Kidney (tissue), 14 donors: ENCODE data around the gene DDAH2. TPM values are rescaled to one million over a fixed set of nuclear protein-coding genes. Genes with fewer than 3 reads are reported as not detected.

Source experiments
- DNase-seq, 5 donors: peaks; one replicate each; pipeline ENCODE4 v3.0.0-alpha.2; 2013 to 2020
- FAIRE-seq: peaks from 2 replicates; lab custom pipeline; 2012; peaks lifted over from hg19 to GRCh38; lab: Jason Lieb, UNC
- H3K27ac ChIP-seq, 2 donors: one replicate each; pipeline ENCODE4 v1.7.0; 2013; ENCODE audit warnings: low read depth in 2 of 2, low read length in 2 of 2, inconsistent platforms in 1 of 2
- H3K27me3 ChIP-seq: one replicate; pipeline ENCODE4 v1.7.1; 2013; ENCODE audit warnings: low read length, inconsistent platforms; ENCODE audit not compliant: control insufficient read depth, insufficient read depth
- H3K36me3 ChIP-seq, 3 donors: one replicate each; pipeline versions ENCODE4 v1.7.0 to v1.7.1; 2013; ENCODE audit warnings: low read length in 3 of 3, control low read depth in 1 of 3, inconsistent platforms in 1 of 3; ENCODE audit not compliant: insufficient read depth in 3 of 3, control insufficient read depth in 2 of 3
- H3K4me1 ChIP-seq, 3 donors: one replicate each; pipeline versions ENCODE4 v1.7.0 to v1.7.1; 2013; ENCODE audit warnings: low read length in 3 of 3, inconsistent platforms in 1 of 3, low read depth in 1 of 3; ENCODE audit not compliant: control insufficient read depth in 2 of 3, insufficient read depth in 2 of 3
- H3K4me3 ChIP-seq, 3 donors: one replicate each; pipeline versions ENCODE4 v1.7.0 to v1.8.1; 2013; ENCODE audit warnings: low read length in 3 of 3, control low read depth in 1 of 3, inconsistent platforms in 1 of 3
- H3K9ac ChIP-seq, 3 donors: one replicate each; pipeline versions ENCODE4 v1.7.0 to v1.7.1; 2013; ENCODE audit warnings: low read length in 3 of 3, control low read depth in 1 of 3, inconsistent platforms in 1 of 3
- H3K9me3 ChIP-seq, 3 donors: one replicate each; pipeline versions ENCODE4 v1.7.0 to v1.7.1; 2013; ENCODE audit warnings: low read length in 3 of 3, control low read depth in 1 of 3, inconsistent platforms in 1 of 3; ENCODE audit not compliant: control insufficient read depth in 2 of 3, insufficient read depth in 1 of 3
- CTCF ChIP-seq: IDR thresholded peaks from 3 replicates; pipeline ENCODE4 v1.5.1; 2012; ENCODE audit warnings: mild to moderate bottlenecking, moderate library complexity, borderline replicate concordance; ENCODE audit not compliant: insufficient read depth; ENCODE audit errors: extremely low read depth
- intact Hi-C: fragments of 100-400 bp; cut with DNase I; formaldehyde crosslinking; loops from one replicate; pipeline ENCODE4 v1.11.1; 2022
- polyA plus RNA-seq: library from polyadenylated mRNA; stranded (reverse); fragments of 350-450 nt; fragmentation: Illumina TruSeq; extraction: RNeasy Lipid Tissue Mini Kit (QIAGEN cat#74804); gene quantifications from one replicate; pipeline ENCODE4 v1.2.3, GENCODE V29; 2014; ENCODE audit warnings: low read depth, low replicate concordance; ENCODE audit not compliant: insufficient read depth
- total RNA-seq: library from RNA; stranded (reverse); fragmentation: NEBNext Ultra II Directional; extraction: Animal tissue kit (Norgen Biotek cat#: 25700); gene quantifications from one replicate; pipeline ENCODE4 v1.2.1, GENCODE V29; 2021
- donor health status: control.
- donor health status: control.
- donor health status: control.
- donor health status: control.
- donor health status: control.
- donor health status: DM: yes; HTN: yes; CAD: no.
- donor health status: Normal renal cell carcinoma (clear cell type).

Gene DDAH2
- total and polyA plus RNA-seq, 2 donors from 2014 or later: 98.9 to 147 TPM

- H3K9ac ChIP-seq: no peak overlapping the region
- no peak overlapping the region for H3K4me3 ChIP-seq
- FAIRE-seq: no peak
- no peak for TF ChIP-seq CTCF
- no peak overlapping the region for H3K27ac ChIP-seq
- DNase-seq: peak in 1 of 5 donors; percentile 62
- H3K27me3 ChIP-seq: no peaks in the 10 kb centered on the region
- H3K9me3 ChIP-seq: no peaks in the 10 kb centered on the region
- no peaks in the 10 kb centered on the region for H3K36me3 ChIP-seq
- intact Hi-C loops: no loop called here
- H3K4me1 ChIP-seq: peaks cover 0 to 7% (median 0%) of the 10 kb centered on the region in 3 donors
Observed at GRCh38 chr6:31767096-31767645, 38.1 kb upstream of the DDAH2 start.

- no peak for TF ChIP-seq CTCF
- intact Hi-C loops: no loop called here
- H3K9me3 ChIP-seq: no peaks in the 10 kb centered on the region
- H3K9ac ChIP-seq: peak overlapping the region in 1 of 3 donors; percentile 15
- peak overlapping the region in 1 of 3 donors; percentile 41 for H3K4me3 ChIP-seq
- peak; percentile 54 to 73 (median 70) for DNase-seq
- H3K36me3 ChIP-seq: no peaks in the 10 kb centered on the region
- H3K27ac ChIP-seq: no peak overlapping the region
- H3K4me1 ChIP-seq: peaks cover 0 to 7% (median 0%) of the 10 kb centered on the region in 3 donors
- no peaks in the 10 kb centered on the region for H3K27me3 ChIP-seq
- FAIRE-seq: no peak
Observed at GRCh38 chr6:31765910-31766794, 37.1 kb upstream of the DDAH2 start.

GRCh38 chr6:31765559-31765909, 36.4 kb upstream of the DDAH2 start:
- DNase-seq (no peak), FAIRE-seq (no peak)

More at GRCh38 chr6:31765559-31765909, 36.4 kb upstream of the DDAH2 start:
- no peak overlapping the region for H3K9ac ChIP-seq
- intact Hi-C loops: no loop called here
- no peaks in the 10 kb centered on the region for H3K36me3 ChIP-seq
- TF ChIP-seq CTCF: no peak
- H3K27me3 ChIP-seq: no peaks in the 10 kb centered on the region
- peak overlapping the region in 1 of 3 donors; percentile 41 for H3K4me3 ChIP-seq
- H3K4me1 ChIP-seq: peaks cover 0 to 7% (median 0%) of the 10 kb centered on the region in 3 donors
- no peaks in the 10 kb centered on the region for H3K9me3 ChIP-seq
- no peak overlapping the region for H3K27ac ChIP-seq
